Mammary epithelial cell (primary cell): Measurements from ENCODE around the gene DRC7.

Source experiments
- CTCF ChIP-seq, 2 donors: IDR thresholded peaks in 1 of 2; conservative IDR thresholded peaks in 1 of 2; 2 replicates each; pipeline ENCODE4 v1.5.1; 2011 to 2012; ENCODE audit warnings: inconsistent platforms in 2 of 2, low read length in 2 of 2, mild to moderate bottlenecking in 2 of 2, control low read depth in 1 of 2, low read depth in 1 of 2; ENCODE audit not compliant: insufficient read depth in 1 of 2; ENCODE audit errors: extremely low read depth in 1 of 2
- EZH2 ChIP-seq: IDR thresholded peaks from 2 replicates; pipeline ENCODE4 v1.6.1; 2012; ENCODE audit warnings: low read length, inconsistent platforms, borderline replicate concordance

DNA sequence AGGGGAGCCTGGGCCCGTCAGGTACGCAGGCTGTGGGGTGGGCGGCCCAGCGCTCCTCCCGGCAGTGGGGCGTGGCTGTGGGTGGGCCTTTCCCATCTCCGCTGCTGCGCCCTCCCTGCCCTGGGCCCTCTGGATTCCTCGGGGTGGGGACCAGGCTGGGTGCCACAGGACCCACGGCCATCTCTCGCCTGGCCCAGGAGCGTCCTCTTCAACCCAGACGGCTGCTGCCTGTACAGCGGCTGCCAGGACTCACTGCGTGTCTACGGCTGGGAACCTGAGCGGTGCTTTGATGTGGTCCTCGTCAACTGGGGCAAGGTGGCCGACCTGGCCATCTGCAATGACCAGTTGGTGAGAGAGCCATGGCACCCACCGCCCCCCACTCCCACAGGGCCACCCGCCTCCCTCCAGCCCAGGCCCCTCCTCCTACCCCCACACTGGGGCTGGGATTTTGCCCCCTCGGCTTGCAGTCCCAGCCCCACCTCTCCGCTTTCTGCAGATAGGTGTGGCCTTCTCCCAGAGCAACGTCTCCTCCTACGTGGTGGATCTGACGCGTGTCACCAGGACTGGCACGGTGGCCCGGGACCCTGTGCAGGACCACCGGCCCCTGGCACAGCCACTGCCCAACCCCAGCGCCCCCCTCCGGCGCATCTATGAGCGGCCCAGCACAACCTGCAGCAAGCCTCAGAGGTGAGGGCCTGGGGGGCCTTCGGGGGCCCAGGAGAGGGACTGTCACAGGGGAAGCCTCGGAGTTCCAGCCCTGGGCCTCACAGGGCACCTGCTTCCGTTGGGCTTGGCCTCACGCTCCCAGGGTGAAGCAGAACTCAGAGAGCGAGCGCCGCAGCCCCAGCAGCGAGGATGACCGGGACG, 58.2 kb downstream of the DRC7 start:
- no peak for TF ChIP-seq CTCF (conservative IDR thresholded peaks at IDR 0.05 in 1 of 2, IDR thresholded peaks at IDR 0.05 in 1 of 2; ENCODE audit: extremely low read depth in 1 of 2, insufficient read depth in 1 of 2, low read depth in 1 of 2, low read length in 2 of 2)
- TF ChIP-seq EZH2, result no peak
